ENCODE measurements around the gene C16orf95. TPM values are rescaled to one million over a fixed set of nuclear protein-coding genes. Genes with fewer than 3 reads are reported as not detected.

The C16orf95 gene
- total RNA-seq, 1 experiment from 2014 or later = 6.0 TPM

GRCh38 chr16:87278191-87279093 lies 38.8 kb downstream of the C16orf95 start:
- intact Hi-C loops (cut with micrococcal nuclease; ENCODE audit: unreplicated experiment) = loop anchor here (2.0 to 5.0 kb wide), 2 partner anchors 76 to 716 kb away; no protein-coding TSS in a partner anchor
- BruUV-seq (replicated peaks) = no TSS peak
- TF ChIP-seq POLR2AphosphoS5 (IDR thresholded peaks at IDR 0.05; ENCODE audit: low read depth, low read length) (no peak), CTCF (IDR thresholded peaks at IDR 0.05) (peak; percentile 86)
- TF ChIP-seq, protein P1, sequence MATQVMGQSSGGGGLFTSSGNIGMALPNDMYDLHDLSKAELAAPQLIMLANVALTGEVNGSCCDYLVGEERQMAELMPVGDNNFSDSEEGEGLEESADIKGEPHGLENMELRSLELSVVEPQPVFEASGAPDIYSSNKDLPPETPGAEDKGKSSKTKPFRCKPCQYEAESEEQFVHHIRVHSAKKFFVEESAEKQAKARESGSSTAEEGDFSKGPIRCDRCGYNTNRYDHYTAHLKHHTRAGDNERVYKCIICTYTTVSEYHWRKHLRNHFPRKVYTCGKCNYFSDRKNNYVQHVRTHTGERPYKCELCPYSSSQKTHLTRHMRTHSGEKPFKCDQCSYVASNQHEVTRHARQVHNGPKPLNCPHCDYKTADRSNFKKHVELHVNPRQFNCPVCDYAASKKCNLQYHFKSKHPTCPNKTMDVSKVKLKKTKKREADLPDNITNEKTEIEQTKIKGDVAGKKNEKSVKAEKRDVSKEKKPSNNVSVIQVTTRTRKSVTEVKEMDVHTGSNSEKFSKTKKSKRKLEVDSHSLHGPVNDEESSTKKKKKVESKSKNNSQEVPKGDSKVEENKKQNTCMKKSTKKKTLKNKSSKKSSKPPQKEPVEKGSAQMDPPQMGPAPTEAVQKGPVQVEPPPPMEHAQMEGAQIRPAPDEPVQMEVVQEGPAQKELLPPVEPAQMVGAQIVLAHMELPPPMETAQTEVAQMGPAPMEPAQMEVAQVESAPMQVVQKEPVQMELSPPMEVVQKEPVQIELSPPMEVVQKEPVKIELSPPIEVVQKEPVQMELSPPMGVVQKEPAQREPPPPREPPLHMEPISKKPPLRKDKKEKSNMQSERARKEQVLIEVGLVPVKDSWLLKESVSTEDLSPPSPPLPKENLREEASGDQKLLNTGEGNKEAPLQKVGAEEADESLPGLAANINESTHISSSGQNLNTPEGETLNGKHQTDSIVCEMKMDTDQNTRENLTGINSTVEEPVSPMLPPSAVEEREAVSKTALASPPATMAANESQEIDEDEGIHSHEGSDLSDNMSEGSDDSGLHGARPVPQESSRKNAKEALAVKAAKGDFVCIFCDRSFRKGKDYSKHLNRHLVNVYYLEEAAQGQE (IDR thresholded peaks at IDR 0.05; ENCODE audit: insufficient read depth in 1 of 2, low read depth in 2 of 2, low read length in 1 of 2) = no peak
- H3K9me3 ChIP-seq (ENCODE audit: control insufficient read depth, insufficient read depth, low read depth, low read length) = no peaks in the 10 kb centered on the region
- H3K4me1 ChIP-seq (ENCODE audit: control insufficient read depth, insufficient read depth, low read length) = no peaks in the 10 kb centered on the region; the same call in 1 of the 2 replicates
- DNase-seq (ENCODE audit: low read depth, low spot score) (peak; percentile 24), ATAC-seq (peak; percentile 98)
- CTCF ChIA-PET = interaction anchor here (0.5 to 1.5 kb wide), 5 partner anchors 9 to 77 kb away, joined by 3 to 9 read pairs (median 5); no protein-coding TSS in a partner anchor
- H3K36me3 ChIP-seq (ENCODE audit: control insufficient read depth, insufficient read depth, low read length) = no peaks in the 10 kb centered on the region
- 0 out of 4 replicates have a peak overlapping the region, but pooled peaks of 1 of the 2 experiments have one; percentile 11 for H3K4me3 ChIP-seq (ENCODE audit: low read depth in 2 of 2, low read length in 2 of 2)
- in situ Hi-C loops (cut with HindIII; ENCODE audit: low pct_unique_long_range_greater_than_20kb, low sequenced_read_pairs) = no loop called here
- H3K27me3 ChIP-seq (ENCODE audit: control insufficient read depth, insufficient read depth, low read length) = no peaks in the 10 kb centered on the region
- H3K27ac ChIP-seq (ENCODE audit: low read length) = no peak overlapping the region
- POLR2A ChIA-PET = no interaction called here

DNA sequence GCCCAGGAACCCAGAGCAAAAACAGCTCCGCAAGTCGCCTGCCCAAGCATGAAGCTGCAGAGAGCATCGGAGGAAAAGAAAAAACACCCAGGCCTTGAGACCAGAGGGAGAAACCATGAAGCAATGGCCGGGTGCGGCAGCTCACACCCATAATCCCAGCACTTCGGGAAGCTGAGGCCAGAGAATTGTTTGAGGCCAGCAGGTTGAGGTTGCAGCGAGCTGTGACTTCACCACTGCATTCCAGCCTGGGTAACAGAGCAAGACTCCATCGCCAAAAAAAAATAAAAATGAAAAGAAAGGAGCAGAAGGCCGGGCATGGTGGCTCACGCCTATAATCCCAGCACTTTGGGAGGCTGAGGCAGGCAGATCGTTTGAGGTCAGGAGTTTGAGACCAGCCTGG lies 40.3 kb downstream of the C16orf95 start:
- no peak for DNase-seq (ENCODE audit: low read depth, low spot score)
- ChIA-PET CTCF (no interaction called here), POLR2A (no interaction called here)
- H3K27ac ChIP-seq (ENCODE audit: low read length) = no peak overlapping the region
- H3K36me3 ChIP-seq (ENCODE audit: control insufficient read depth, insufficient read depth, low read length) = no peaks in the 10 kb centered on the region
- no peaks in the 10 kb centered on the region for H3K9me3 ChIP-seq (ENCODE audit: control insufficient read depth, insufficient read depth, low read depth, low read length)
- ATAC-seq = no peak
- H3K4me1 ChIP-seq (ENCODE audit: control insufficient read depth, insufficient read depth, low read length) = no peaks in the 10 kb centered on the region; the same call in 1 of the 2 replicates
- no peaks in the 10 kb centered on the region for H3K27me3 ChIP-seq (ENCODE audit: control insufficient read depth, insufficient read depth, low read length)
- TF ChIP-seq POLR2AphosphoS5 (IDR thresholded peaks at IDR 0.05; ENCODE audit: low read depth, low read length) = no peak
- TF ChIP-seq, protein P1 (IDR thresholded peaks at IDR 0.05; ENCODE audit: insufficient read depth in 1 of 2, low read depth in 2 of 2, low read length in 1 of 2) = no peak
- TF ChIP-seq CTCF (IDR thresholded peaks at IDR 0.05) = no peak
- TF ChIP-seq SIN3A (IDR thresholded peaks at IDR 0.05; ENCODE audit: borderline replicate concordance, insufficient read depth, low read depth, low read length) = no peak
- TF ChIP-seq TCF7L2 (IDR thresholded peaks at IDR 0.05; ENCODE audit: low read depth, low read length) = no peak
- in situ Hi-C loops (cut with HindIII; ENCODE audit: low pct_unique_long_range_greater_than_20kb, low sequenced_read_pairs) = no loop called here
- no TSS peak for BruUV-seq (replicated peaks)
- H3K4me3 ChIP-seq (ENCODE audit: low read depth in 2 of 2, low read length in 2 of 2) = no peak overlapping the region
- intact Hi-C loops (cut with micrococcal nuclease; ENCODE audit: unreplicated experiment) = loop anchor here (5.0 kb wide), 1 partner anchor 715 kb away; no protein-coding TSS in a partner anchor
